Neutrophil (primary cell): ENCODE data around the gene PTPN14.

ENCODE experiments used
- H3K27ac ChIP-seq: fragments of 200-600 bp; sonication (generic); 2 replicates; pipeline ENCODE4 v1.5.1; 2016; ENCODE audit warnings: mild to moderate bottlenecking, moderate library complexity
- H3K27me3 ChIP-seq: fragments of 200-600 bp; sonication (generic); 2 replicates; pipeline ENCODE4 v1.6.0; 2016; ENCODE audit warnings: mild to moderate bottlenecking
- H3K36me3 ChIP-seq: fragments of 200-600 bp; sonication (generic); 2 replicates; pipeline ENCODE4 v1.5.1; 2017
- H3K4me1 ChIP-seq, 2 experiments: fragments of 200-600 bp in 1 of 2; sonication (generic) in 1 of 2; 1 replicate in 1 of 2; 2 replicates in 1 of 2; pipeline versions ENCODE4 v1.5.1 to v1.6.1; 2013 to 2016; ENCODE audit warnings: low read depth in 1 of 2, low read length in 1 of 2, mild to moderate bottlenecking in 1 of 2, moderate library complexity in 1 of 2; ENCODE audit not compliant: control insufficient read depth in 1 of 2, insufficient read depth in 1 of 2
- H3K4me3 ChIP-seq, 2 experiments: fragments of 200-600 bp in 1 of 2; sonication (generic) in 1 of 2; 1 replicate in 1 of 2; 2 replicates in 1 of 2; pipeline ENCODE4 v1.5.1; 2013 to 2016; ENCODE audit warnings: low read depth in 1 of 2, low read length in 1 of 2, mild to moderate bottlenecking in 1 of 2, moderate library complexity in 1 of 2
- H3K9me3 ChIP-seq: fragments of 200-600 bp; sonication (generic); 2 replicates; pipeline ENCODE4 v1.5.1; 2016
- TF ChIP-seq, protein P1 (sequence below): fragments of 200-600 bp; sonication (generic); IDR thresholded peaks from 2 replicates; pipeline ENCODE4 v1.5.1; 2016; ENCODE audit warnings: antibody characterized with exemption

PTPN14 gene

GRCh38 chr1:214452152-214452784, 99.1 kb downstream of the PTPN14 start:
- Histone ChIP-seq H3K27me3 (no peaks in the 10 kb centered on the region), H3K36me3 (no peaks in the 10 kb centered on the region), H3K4me1 (no peaks in the 10 kb centered on the region), H3K4me3 (no peak overlapping the region), H3K27ac (no peak overlapping the region), H3K9me3 (no peaks in the 10 kb centered on the region)
- TF ChIP-seq, protein P1, sequence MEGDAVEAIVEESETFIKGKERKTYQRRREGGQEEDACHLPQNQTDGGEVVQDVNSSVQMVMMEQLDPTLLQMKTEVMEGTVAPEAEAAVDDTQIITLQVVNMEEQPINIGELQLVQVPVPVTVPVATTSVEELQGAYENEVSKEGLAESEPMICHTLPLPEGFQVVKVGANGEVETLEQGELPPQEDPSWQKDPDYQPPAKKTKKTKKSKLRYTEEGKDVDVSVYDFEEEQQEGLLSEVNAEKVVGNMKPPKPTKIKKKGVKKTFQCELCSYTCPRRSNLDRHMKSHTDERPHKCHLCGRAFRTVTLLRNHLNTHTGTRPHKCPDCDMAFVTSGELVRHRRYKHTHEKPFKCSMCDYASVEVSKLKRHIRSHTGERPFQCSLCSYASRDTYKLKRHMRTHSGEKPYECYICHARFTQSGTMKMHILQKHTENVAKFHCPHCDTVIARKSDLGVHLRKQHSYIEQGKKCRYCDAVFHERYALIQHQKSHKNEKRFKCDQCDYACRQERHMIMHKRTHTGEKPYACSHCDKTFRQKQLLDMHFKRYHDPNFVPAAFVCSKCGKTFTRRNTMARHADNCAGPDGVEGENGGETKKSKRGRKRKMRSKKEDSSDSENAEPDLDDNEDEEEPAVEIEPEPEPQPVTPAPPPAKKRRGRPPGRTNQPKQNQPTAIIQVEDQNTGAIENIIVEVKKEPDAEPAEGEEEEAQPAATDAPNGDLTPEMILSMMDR, result no peak

GRCh38 chr1:214451596-214451995, 99.8 kb downstream of the PTPN14 start:
- Histone ChIP-seq H3K9me3 (no peaks in the 10 kb centered on the region), H3K27me3 (no peaks in the 10 kb centered on the region), H3K4me3 (no peak overlapping the region), H3K27ac (no peak overlapping the region), H3K36me3 (no peaks in the 10 kb centered on the region), H3K4me1 (no peaks in the 10 kb centered on the region)
- TF ChIP-seq, protein P1, result no peak

GRCh38 chr1:214449371-214449770, 102.0 kb downstream of the PTPN14 start:
- Histone ChIP-seq H3K27me3 (no peaks in the 10 kb centered on the region), H3K36me3 (no peaks in the 10 kb centered on the region), H3K9me3 (no peaks in the 10 kb centered on the region), H3K4me1 (no peaks in the 10 kb centered on the region), H3K27ac (no peak overlapping the region), H3K4me3 (no peak overlapping the region)
- TF ChIP-seq, protein P1, result no peak

DNA sequence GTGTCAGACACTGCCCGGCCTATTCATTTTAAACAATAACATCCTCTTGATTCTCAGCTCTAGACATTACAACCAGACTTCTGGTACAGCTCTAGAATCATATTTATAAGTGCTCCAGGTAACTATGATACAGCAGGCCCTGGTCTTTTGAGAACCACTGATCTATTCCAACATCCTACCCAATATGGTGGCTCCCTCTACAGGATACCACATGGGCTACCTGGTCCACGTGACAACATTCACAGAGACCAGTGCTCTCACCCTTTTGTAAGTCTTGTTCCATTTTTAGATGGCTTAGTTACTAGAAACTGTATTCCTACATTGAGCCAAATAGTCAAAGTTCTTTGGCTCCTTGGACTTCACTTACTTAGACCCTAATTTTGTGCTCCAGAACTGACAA, 102.9 kb downstream of the PTPN14 start:
- Histone ChIP-seq H3K27me3 (no peaks in the 10 kb centered on the region), H3K36me3 (no peaks in the 10 kb centered on the region), H3K9me3 (no peaks in the 10 kb centered on the region), H3K4me3 (no peak overlapping the region), H3K27ac (no peak overlapping the region), H3K4me1 (no peaks in the 10 kb centered on the region)
- TF ChIP-seq, protein P1, result no peak

DNA sequence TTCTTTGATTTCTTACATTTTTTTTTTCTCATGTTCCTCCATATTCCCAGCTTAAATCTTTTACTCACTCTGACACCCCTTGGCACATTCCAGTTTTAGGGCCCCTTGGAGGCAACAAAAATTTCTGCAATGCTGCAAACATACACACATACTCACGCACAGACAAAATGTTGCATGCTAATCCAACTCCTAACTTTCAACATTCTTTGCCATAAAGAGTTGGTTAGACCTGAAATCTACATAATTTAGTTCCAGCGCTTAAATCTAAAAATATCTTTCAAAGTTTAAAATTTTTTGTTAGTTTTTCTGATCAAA, 103.9 kb downstream of the PTPN14 start:
- Histone ChIP-seq H3K27ac (no peak overlapping the region), H3K9me3 (no peaks in the 10 kb centered on the region), H3K4me3 (no peak overlapping the region), H3K36me3 (no peaks in the 10 kb centered on the region), H3K27me3 (no peaks in the 10 kb centered on the region), H3K4me1 (no peaks in the 10 kb centered on the region)
- TF ChIP-seq, protein P1, result no peak
